ENCODE data around the gene KLHDC1.
"Not testable (repeated sequence)": the region's sequence is repeated elsewhere in the genome, so short reads cannot be mapped to it uniquely, and the experiment has no call there.

DNA sequence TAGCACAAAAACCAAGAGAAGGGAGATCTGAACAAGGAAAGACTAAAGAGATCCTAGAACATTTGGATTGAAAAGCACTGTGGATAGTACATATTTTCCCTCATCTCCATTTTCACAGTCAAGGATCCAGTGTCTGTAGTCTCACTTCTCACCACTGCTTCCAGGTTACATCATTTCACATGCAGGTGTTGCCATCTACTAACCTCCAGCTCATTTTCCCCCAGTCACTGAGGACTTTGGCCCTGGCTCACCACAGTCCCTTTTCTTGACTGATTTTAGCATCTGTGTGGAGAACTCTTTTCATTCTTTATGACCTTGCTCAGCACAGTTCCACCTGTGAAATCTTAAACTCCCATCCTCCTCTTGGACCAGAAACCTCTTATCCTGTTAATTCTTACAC, 53.6 kb downstream of the KLHDC1 start:
- TF ChIP-seq, protein P1, sequence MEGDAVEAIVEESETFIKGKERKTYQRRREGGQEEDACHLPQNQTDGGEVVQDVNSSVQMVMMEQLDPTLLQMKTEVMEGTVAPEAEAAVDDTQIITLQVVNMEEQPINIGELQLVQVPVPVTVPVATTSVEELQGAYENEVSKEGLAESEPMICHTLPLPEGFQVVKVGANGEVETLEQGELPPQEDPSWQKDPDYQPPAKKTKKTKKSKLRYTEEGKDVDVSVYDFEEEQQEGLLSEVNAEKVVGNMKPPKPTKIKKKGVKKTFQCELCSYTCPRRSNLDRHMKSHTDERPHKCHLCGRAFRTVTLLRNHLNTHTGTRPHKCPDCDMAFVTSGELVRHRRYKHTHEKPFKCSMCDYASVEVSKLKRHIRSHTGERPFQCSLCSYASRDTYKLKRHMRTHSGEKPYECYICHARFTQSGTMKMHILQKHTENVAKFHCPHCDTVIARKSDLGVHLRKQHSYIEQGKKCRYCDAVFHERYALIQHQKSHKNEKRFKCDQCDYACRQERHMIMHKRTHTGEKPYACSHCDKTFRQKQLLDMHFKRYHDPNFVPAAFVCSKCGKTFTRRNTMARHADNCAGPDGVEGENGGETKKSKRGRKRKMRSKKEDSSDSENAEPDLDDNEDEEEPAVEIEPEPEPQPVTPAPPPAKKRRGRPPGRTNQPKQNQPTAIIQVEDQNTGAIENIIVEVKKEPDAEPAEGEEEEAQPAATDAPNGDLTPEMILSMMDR (IDR thresholded peaks at IDR 0.05): not testable (repeated sequence)
- TF ChIP-seq EP300, POLR2A (IDR thresholded peaks at IDR 0.05): not testable (repeated sequence)

All from tibial nerve (tissue), 4 donors.